GOT3 (cell line): ENCODE measurements around the gene PCDH9.
"Not testable (repeated sequence)": the region's sequence is repeated elsewhere in the genome, so short reads cannot be mapped to it uniquely, and the experiment has no call there.

ENCODE experiments used
- DNase-seq: peaks from one replicate; lab custom pipeline; 2025; ENCODE audit warnings: mixed read lengths; lab: John Stamatoyannopoulos, UW

Gene PCDH9

DNA sequence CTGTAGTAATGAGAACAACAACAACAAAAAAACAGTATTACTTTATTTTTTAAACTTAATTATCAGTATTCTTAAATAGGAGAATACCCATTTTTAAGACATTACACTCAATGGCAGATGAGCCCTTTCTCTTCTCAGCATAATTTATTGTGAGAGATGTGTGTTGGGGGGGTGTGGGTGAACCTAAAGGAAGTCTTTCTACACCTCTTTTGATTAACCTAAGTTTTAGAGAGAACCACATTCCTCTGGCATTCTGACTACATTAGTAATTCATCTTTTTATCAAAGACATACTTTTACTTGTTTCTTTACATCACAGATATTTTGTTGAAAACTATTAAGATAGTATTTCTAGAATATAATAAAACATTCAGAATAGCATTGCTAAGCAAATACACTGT is 890.9 kb downstream of the PCDH9 start:
- no peak for DNase-seq

GRCh38 chr13:66338542-66338941 is 891.6 kb downstream of the PCDH9 start:
- no peak for DNase-seq

DNA sequence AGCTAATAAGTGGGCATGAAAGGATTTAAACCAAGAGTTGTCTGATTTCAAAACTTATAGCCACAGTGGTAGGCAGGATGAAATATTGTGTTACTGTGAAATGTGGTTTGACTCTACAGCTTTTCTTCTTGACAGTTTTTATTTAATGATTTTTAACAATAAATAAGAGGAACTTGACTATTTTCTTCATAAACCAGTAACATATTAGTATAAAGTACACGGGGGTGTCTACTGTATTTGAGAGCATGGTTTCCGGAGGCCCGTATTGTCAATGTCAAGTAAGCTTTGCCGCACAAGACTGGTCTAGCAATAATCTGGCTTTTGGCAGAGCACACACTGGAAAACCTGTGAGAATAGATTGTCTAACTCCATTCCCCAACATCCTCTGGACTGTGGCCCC is 894.5 kb downstream of the PCDH9 start:
- no peak for DNase-seq

GRCh38 chr13:66329988-66330451 is 900.1 kb downstream of the PCDH9 start:
- DNase-seq = no peak

DNA sequence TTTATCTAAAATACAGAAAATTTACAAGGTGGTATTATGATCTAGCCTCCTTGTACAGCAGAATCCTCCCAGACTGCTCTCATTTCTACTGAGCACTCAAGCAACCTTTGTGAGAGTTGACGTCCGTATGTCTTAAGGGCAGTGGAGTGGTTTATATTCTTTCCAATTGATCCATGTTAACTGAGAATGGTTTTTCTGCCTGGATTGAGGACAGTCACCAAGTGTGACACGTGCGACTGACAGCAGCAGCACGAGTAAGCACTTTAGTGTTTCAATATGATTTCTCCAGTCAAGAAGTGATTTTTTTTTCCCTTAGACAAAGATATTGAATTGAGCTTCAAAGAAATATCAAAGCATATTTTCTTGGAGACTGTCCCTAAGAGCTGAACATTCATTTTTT is 901.7 kb downstream of the PCDH9 start:
- no peak for DNase-seq

DNA sequence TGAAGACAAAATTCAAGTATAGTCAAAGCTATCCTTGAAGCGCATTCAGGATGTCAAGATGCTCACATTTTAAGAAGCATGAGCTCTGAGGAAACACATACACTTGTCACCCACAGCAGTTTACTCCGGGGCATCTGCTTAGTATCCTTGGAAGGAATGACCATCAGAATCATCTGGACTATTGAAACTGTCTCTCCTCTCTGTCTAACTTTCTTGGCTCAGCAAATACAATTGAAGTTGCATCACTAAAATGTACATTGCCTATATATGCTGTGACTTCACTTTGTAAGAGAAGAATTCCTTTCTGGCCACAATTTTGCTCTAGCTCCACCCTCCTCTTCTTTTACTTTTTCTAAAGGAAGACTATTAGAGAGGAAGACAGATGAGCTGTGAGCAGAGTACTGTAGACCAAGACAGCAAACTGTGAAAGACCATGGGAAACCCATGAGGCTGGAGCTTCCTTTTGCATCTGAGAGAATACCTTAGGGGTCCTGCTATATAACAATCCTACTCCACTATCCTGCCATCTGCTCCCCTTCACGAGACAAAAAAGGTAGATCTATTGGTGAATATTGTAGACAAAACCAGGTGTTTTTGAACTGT is 906.3 kb downstream of the PCDH9 start:
- no peak for DNase-seq

DNA sequence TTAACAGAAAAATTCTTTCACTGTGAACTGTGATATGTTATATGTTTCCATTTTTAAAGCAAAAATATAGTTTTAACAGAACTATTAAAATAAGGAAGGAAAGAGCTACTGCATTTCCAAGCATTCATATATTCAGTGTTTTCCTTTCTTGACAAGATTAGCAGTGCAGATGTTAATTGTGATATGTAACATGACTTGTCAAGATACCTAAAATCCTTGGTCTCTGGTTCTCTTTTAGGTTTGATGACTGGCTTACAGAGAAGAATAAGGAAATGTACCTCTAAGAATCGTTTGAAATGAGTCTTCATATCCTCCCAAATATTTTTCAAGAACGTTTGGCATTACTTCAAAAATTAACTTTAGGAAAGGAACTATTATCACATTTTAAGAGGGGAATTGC is 907.2 kb downstream of the PCDH9 start:
- no peak for DNase-seq

- DNase-seq = no peak
Measured at GRCh38 chr13:66322193-66322740, 907.9 kb downstream of the PCDH9 start.

- no peak for DNase-seq
Measured at GRCh38 chr13:66314911-66315310, 915.2 kb downstream of the PCDH9 start.

- no peak for DNase-seq
Measured at GRCh38 chr13:66313413-66313812, 916.7 kb downstream of the PCDH9 start.

- DNase-seq = no peak
Measured at GRCh38 chr13:66312312-66313087, 917.6 kb downstream of the PCDH9 start.

DNA sequence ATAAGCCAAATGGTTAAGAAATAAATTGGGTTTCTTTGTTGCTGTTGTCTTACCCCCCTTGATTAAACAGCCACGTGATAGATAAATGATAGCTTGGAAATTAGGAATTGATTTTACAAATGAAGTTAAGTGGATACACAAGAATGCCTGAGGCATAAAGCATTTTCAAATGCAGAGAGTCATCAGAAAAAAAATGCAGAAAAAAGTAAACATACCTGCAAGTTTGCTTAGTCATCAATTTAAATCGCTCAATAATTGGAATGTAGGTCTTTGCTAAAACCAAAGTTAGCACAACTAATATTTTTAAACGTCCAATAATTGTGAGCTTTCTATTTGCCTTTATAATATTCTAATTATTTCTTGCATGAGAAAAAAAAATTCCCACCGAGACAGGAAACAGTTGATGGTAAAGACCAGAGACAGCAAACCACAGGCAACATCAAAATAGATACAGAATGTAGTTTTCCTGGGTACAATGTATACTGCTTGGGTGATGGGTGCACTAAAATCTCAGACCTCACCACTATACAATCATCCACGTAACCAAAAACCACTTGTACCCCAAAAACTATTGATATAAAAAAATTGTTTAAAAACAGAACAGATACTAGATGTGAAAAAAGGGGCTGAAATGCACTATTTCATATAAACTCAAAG is 924.0 kb downstream of the PCDH9 start:
- DNase-seq = no peak

DNA sequence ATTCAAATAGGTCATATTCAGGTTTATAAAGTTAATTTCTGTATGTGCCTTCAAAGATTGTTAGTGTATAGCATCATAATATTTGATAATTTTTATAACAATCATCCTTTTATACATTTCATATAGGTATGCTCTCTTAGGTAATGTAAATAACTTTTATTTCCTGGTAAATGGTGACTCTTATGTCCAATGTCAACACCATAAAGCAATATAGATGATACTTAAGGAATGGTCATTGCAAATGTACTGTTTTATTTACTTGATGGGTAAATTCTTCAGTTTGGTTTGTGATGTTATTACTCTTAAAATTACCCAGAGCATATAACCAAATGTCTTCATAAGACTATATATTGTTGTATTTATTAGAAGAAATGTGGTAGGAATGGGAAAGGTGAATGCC is 928.7 kb downstream of the PCDH9 start:
- no peak for DNase-seq

DNA sequence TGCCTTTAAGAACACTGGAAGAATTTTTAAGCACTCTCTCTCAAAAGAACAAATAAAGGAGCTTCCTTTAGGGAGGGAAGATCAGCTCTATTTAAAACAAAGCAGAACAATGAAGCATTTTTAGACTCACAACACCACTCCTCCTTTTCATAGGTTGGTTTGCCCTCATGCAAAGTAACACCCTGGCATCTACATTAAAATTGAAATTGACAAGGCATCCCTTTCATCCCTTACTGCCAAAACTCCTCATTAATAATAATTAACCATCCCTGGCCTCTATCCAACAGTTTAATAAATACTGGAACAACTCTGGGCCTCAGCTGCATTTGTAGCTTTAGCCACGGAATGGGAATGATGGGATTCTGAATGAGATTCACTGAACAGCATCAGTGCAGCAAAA is 929.1 kb downstream of the PCDH9 start:
- DNase-seq = no peak

- no peak for DNase-seq
Measured at GRCh38 chr13:66296875-66297274, 933.3 kb downstream of the PCDH9 start.

GRCh38 chr13:66296328-66296727 is 933.8 kb downstream of the PCDH9 start:
- DNase-seq = no peak

DNA sequence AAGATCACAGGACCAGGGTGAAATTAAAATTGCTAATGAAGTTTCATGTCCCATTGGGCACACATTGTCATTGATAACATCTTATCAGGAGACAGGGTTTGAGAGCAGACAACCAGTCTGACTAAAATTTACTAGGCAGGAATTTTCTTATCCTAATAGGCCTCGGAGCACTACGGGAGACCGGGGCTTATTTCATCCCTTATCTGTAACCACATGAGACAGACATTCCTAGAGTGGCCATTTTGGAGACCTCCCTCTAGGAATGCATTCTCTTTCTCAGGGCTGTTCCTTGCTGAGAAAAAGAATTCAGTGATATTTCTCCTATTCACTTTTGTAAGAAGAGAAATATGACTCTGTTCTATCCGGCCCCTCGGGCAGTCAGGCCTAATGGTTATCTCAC is 943.3 kb downstream of the PCDH9 start:
- DNase-seq = not testable (repeated sequence)

- no peak for DNase-seq
Measured at GRCh38 chr13:66275416-66275815, 954.7 kb downstream of the PCDH9 start.

DNA sequence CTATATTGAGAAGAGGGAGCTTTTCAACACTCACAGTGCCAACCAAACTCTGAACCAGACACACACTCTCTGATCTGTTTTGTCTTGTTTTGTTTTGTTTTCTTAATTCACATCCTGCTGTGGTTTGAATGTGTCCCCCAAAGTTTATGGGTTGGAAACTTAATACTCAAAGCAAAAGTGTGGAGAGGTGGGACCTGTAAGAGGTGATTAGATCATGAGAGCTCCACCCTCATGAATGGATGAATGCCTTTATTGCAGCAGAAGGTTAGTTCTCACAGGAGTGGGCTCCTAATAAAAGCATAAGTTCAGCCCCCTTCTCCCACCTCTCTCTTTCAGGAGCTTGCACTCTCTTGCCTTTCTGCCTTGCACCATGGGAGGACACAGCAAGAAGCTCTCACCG is 957.1 kb downstream of the PCDH9 start:
- DNase-seq = no peak

DNA sequence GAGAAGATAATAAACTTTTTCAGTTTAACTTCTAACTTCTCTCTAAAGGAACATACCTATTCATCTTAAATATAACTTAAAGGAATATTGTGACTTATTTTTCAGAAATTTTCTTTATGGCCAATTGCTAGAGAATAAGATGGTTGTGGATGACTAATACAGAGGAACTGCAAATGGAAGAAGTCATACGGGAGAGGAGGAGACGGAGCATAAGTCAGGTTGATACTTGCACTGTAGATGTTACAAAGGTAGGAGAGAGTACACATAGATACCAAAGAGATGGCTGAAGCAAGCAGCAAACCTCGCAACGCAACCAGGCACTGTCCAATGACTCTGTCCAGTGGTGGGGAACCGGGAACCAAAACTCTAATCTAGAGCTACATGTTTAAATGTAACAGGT is 963.4 kb downstream of the PCDH9 start:
- no peak for DNase-seq

GRCh38 chr13:66266348-66266747 is 963.8 kb downstream of the PCDH9 start:
- DNase-seq = no peak

GRCh38 chr13:66265371-66265770 is 964.8 kb downstream of the PCDH9 start:
- DNase-seq = no peak

DNA sequence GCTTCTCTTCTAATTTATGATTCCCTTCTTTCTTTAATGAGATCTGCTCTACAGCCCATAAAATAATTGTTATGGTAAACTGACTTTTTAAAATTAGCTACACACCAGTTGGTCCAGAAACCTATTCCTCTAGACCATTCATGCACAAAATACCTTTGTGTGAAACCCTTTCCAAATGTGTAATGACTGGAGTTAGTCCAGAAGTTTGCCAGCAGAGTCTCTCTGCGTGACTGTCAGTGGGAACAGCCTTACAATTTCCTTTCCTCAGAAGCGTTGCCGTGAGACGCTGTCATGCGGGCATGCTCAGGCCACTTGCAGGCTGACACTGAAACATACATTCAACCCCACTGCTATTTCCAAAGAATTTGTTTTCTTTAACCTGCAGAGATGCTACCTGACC is 965.2 kb downstream of the PCDH9 start:
- DNase-seq = no peak
